Endothelial cell of hepatic sinusoid (primary cell): ENCODE data around the gene MAP3K20.
"Not testable (repeated sequence)": the region's sequence is repeated elsewhere in the genome, so short reads cannot be mapped to it uniquely, and the experiment has no call there.

ENCODE experiments used
- in situ Hi-C: cut with HindIII; loops from 2 replicates; pipeline ENCODE4 v1.10.0; 2017; ENCODE audit warnings: low sequenced_read_pairs

MAP3K20 gene

GRCh38 chr2:173153301-173153885, 77.7 kb downstream of the MAP3K20 start:
- in situ Hi-C loops, result no loop called here

- in situ Hi-C loops, result no loop called here
Observed at GRCh38 chr2:173157676-173158293, 82.1 kb downstream of the MAP3K20 start.

GRCh38 chr2:173159791-173160463, 84.3 kb downstream of the MAP3K20 start:
- in situ Hi-C loops, result no loop called here

- in situ Hi-C loops, result no loop called here
Observed at GRCh38 chr2:173160618-173161017, 85.0 kb downstream of the MAP3K20 start.

- in situ Hi-C loops, result no loop called here
Observed at GRCh38 chr2:173161040-173161439, 85.4 kb downstream of the MAP3K20 start.

GRCh38 chr2:173161507-173161906, 85.9 kb downstream of the MAP3K20 start:
- in situ Hi-C loops, result no loop called here

- in situ Hi-C loops, result not testable (repeated sequence)
Observed at GRCh38 chr2:173163357-173163756, 87.7 kb downstream of the MAP3K20 start.

- in situ Hi-C loops, result no loop called here
Observed at GRCh38 chr2:173164396-173164795, 88.8 kb downstream of the MAP3K20 start.

GRCh38 chr2:173165443-173166238, 90.0 kb downstream of the MAP3K20 start:
- in situ Hi-C loops, result no loop called here

GRCh38 chr2:173171321-173171720, 95.7 kb downstream of the MAP3K20 start:
- in situ Hi-C loops, result no loop called here

GRCh38 chr2:173171924-173172643, 96.4 kb downstream of the MAP3K20 start:
- in situ Hi-C loops, result no loop called here

GRCh38 chr2:173174339-173174738, 98.7 kb downstream of the MAP3K20 start:
- in situ Hi-C loops, result not testable (repeated sequence)

GRCh38 chr2:173175222-173175621, 99.6 kb downstream of the MAP3K20 start:
- in situ Hi-C loops, result no loop called here

- in situ Hi-C loops, result no loop called here
Observed at GRCh38 chr2:173181982-173182381, 106.3 kb downstream of the MAP3K20 start.

- in situ Hi-C loops, result no loop called here
Observed at GRCh38 chr2:173184031-173185004, 108.7 kb downstream of the MAP3K20 start.

GRCh38 chr2:173185437-173185836, 109.8 kb downstream of the MAP3K20 start:
- in situ Hi-C loops, result no loop called here

- in situ Hi-C loops, result no loop called here
Observed at GRCh38 chr2:173187941-173188788, 112.5 kb downstream of the MAP3K20 start.

GRCh38 chr2:173191601-173192000, 116.0 kb downstream of the MAP3K20 start:
- in situ Hi-C loops, result no loop called here

- in situ Hi-C loops, result no loop called here
Observed at GRCh38 chr2:173192071-173192470, 116.4 kb downstream of the MAP3K20 start.
